Middle frontal gyrus (tissue), 1 donor: Measurements from ENCODE around the gene FGR.
"Not testable (repeated sequence)": the region's sequence is repeated elsewhere in the genome, so short reads cannot be mapped to it uniquely, and the experiment has no call there.

ENCODE experiments used
- DNase-seq: peaks from one replicate; pipeline ENCODE4 v3.0.0-alpha.2; 2015; ENCODE audit warnings: low spot score; ENCODE audit errors: extremely low spot score

FGR gene

DNA sequence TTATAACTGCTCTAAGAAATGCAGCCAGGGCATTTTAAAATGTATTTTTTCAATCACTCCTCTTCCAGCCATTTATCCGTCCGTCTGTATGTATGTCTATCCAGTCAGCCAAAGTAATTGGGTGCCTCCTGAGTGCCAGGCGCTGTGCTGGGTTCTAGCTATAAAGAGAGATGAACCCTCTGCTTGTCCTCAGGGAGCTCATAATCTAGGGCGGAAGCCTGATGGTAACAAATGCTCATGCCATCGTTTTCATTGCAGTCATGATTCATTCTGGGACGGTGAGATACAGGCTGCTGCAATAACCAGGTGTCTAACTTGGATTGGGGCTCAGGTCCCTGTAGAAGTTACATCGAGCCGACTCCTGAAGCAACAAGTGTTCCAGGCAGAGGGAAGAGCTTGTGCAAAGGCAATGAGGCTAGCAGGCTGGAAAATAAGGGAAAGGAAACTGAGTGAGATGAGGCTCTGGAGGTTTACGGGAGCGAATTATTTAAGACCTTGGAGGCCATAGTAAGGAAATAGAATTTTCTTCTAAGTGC is 25.4 kb upstream of the FGR start:
- no peak for DNase-seq

GRCh38 chr1:27659497-27660299 is 24.7 kb upstream of the FGR start:
- peak; percentile 12 for DNase-seq

DNA sequence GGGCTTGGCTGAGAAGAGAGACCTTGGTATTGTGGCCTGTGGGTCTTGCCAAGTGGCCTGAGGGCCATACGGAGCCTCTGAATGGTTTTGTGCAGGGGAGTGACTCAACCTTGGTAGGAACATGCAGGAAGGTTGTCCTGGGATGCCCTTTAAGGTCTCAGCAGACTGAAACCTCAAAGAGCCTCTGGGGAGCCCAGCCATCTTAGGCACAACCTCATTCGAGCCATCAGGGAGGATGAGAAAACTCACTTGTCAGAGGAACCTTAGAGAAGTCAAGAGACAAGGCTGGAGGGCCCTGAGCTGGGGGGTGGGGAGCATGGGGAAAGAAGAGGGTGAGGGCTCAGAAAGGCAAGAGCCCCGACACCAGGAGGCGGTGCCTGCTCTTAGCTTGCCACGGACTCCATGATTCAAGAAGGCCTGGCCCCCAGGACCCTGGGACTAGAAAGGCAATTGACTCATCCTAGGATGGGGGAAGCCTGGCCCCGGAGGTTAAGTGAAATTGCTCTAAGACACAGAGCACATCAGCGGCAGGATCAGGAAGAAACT is 24.0 kb upstream of the FGR start:
- DNase-seq = no peak

DNA sequence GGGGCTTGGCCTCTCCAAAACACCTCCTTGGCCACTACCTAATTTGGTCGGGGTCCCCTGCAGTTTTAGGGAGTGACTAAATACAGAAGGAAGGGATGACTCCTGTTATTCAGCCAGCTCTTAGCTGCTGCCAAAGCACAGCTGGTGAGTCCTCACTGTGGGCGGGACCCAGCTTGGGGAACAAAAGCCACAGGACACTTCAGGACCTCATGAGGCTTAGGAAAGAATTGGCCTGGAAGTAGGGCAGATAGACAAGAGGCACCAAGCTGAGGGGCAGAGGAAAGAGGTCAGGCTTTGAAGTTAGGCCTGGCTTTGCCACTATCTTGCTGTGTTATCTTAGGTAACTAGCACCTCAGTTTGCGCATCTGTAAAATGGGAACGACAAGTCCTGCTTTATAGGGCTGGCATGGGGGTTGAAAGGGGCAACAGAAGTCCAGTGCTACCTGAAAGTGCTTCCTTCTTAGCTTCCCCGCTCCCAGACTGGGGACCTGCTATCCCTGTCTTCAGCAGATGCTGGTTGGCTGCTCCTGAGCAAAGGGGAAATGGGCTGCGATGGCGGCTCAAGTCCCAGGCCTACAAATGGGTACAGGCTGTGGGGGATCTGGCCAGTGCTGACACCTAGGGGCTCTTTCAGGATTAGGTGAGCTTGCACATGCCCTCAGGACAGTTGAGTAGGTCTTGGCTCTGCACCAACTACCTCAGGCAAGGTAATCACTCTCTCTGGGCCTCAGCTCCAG is 21.3 kb upstream of the FGR start:
- no peak for DNase-seq

DNA sequence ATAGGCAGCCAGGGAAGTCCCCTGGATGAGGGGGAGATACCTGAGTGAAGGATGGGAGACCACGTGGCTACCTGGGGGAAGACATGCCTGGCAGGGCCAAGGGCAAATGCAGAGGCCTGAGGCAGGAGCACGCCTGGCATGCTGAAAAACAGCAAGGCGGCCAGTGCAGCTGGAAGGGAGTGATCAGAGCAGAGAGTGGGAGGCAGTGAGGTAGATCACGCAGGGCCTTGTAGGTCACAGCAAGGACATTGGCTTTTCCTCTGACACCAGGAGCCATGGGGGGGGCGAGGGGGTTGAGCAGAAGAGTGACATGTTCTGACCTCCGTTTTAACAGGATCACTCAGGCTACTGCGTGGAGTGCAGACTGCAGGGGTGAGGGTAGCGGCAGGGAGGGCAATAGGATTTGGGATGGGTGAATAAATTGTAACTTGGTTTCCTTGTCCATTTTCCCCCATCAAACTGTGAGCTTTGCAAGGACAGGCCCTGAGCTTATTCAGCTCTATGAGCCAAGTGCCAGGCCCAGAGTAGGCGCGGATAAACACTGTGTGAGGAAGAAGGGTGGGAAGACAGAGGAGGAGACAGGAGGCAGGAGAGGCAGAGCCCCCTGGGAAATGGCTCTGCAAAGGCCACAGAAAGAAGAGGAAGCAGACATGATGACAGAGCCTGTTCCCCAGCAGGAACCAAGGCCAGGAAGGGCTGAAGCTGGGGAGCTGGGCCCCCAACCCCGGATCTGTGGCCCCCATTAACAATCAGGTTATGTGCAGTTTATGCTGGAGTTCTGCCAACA is 20.4 kb upstream of the FGR start:
- no peak for DNase-seq

DNA sequence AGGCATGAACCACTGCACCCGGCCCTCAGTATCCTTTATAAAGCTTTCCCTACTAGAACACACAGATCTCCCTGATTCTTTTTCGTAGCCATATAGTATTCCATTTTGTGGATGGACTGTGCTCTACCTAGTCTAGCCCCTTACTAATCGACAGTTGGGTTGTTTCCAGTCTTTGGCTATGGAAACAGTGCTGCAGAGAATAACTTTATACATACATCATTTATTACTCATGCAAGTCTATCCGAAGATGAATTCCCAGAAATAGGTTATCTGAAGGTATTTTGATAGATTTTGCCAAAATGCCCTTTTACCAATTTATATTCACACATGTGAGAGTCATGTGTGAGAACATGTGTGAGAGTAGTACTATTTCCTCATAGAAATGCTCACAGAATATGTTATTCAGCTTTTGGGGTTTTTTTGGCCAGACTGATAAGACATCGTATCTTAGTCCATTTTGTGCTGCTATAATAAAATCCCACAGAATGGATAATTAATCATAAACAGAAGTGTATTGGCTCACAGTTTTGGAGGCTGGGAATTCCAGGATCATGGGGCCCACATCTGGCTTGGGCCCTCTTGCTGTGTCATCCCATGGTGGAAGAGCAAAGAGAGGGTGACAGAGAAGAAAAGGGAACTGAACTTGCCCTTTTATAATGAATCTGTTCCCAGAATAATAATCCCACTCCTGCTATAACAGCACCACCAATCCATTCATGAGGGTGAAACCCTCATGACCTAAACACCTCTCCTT is 17.3 kb upstream of the FGR start:
- no peak for DNase-seq

DNA sequence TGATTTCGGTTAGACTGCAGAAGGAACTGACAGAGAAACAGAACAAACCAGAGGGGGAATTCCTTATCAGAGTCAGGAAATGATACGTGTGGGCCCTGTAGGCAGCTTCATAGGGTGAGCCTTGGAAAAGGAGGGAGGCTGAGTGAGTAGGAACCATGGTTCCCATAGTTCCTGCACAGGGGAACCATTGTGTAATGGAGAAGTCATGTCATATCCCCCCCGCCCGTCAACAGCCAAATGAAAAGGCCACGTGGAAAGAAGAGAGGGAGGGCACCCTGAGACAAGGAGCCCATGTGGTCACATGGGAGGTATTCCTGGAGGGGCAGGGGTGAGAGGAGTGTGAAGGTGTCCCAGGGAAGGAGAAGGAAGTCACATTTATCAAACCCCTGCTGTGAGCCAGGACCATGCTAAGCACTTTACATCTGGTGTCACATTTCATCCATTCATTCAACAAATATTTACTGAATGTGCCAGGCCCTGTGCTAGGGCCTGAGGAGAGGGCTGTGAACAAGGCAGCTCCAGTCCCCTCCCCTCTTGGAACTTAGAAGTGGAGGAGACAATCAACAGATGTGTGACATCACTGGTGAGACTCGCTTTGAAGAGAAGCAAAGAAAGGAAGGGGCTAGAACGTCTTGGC is 15.7 kb upstream of the FGR start:
- DNase-seq = no peak

GRCh38 chr1:27650171-27650538 is 15.2 kb upstream of the FGR start:
- DNase-seq = no peak

DNA sequence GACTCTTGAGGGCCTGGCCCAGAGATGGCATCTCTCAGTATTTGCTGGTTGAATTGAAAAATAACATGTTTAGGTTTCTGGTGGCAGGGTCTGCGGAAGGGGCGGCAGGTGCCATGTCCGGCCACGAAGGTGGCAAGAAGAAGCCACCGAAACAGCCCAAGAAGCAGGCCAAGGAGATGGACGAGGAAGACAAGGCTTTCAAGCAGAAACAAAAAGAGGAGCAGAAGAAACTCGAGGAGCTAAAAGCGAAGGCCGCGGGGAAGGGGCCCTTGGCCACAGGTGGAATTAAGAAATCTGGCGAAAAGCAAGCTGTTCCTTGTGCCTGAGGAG is 14.3 kb upstream of the FGR start:
- no peak for DNase-seq

DNA sequence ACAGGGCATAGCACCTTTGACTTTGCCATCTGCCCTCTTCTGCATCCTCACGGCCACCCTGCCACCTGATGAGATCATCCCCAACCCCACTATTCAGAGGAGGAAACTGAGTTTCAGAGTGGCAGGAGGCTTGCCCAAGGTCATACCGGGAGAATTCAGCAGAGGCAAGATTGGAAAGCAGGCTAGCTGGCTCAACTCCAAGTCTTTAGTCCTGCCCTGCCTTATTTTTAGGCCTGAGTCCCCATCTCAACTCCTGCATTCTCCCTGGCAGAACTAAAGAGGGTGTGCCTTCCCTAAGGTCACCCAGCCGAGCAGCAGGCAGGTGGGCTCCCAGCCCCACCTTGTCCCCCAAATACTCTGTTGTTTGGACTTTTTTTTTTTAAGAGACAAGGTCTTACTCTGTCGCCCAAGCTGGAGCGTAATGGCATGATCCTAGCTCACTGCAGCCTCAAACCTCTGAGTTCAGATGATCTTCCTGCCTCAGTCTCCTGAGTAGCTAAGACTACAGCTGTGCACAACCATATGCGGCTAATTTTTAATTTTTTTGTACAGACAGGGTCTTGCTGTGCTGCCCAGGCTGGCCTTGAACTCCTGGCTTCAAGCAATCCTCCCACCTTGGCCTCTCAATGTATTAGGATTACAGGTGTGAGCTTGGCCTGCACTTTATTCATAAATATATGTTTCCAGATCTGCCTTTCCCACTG is 13.8 kb upstream of the FGR start:
- DNase-seq = no peak

GRCh38 chr1:27647328-27647727 is 12.3 kb upstream of the FGR start:
- no peak for DNase-seq

DNA sequence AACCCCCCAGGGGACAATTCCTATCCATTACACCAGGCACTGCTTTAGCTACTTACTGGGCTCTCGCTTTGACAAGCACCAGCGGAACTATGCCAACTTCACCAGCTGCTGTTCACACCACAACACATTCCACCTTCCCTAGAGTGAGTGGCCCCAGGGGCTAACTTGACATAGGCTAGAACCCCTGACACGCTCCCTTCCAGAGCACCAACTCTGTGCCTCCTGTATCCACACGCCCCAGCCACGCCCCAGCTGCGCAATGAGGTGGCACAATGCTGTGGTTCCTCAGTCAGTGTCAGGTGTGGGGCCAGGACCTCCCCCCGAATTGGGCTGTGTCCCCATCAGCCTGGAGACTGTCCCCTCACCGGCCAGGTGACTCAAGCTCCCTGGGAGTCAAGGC is 11.7 kb upstream of the FGR start:
- no peak for DNase-seq

DNA sequence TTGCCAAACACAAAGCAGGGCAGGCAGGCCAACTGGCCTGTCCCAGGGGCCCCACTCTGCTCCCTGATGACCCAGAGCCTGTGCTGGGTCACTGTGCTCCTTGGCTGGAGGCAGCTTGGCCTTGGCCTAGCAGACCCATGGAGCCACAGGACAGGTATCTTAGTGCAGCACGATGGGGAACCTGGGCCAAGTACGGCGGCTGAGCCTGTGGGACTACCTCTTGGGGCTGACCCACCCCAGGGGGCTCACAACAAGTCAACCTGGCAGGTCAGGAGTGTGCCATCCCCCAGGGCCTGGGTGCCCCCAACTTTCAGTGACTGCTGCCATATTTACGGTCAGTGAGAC is 10.1 kb upstream of the FGR start:
- DNase-seq = no peak

DNA sequence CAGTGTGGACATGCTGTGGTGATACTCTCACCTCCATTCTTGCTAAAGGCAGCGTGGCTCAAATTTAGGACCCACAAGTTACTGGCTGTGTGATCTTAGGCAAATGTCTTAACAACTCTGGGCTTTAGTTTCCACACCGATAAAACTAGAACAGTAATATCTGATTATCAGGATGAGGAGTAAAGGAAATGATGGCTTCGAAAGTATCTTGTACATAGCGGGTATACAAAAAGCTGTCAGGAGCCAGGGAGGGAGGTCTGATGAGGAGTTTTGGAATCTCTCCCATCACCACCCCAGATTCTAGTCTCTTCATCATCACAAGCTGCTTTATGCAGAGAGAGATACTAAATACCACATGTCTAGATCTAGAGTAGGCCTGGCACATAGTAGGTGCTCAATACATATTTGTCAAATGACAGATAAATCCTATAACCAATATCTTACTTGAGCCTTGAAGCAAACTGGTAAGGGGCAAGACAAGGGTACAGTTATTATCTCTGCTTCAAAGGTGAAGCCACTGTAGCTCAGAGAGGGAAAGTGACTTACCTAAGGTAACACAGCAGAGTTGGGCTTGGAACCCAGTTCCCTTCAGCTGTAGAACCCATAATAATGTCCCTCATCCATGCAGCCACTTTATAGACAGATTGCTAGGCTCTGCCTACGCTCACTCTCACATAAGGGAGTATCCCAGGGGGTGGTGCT is 9.5 kb upstream of the FGR start:
- DNase-seq = no peak

DNA sequence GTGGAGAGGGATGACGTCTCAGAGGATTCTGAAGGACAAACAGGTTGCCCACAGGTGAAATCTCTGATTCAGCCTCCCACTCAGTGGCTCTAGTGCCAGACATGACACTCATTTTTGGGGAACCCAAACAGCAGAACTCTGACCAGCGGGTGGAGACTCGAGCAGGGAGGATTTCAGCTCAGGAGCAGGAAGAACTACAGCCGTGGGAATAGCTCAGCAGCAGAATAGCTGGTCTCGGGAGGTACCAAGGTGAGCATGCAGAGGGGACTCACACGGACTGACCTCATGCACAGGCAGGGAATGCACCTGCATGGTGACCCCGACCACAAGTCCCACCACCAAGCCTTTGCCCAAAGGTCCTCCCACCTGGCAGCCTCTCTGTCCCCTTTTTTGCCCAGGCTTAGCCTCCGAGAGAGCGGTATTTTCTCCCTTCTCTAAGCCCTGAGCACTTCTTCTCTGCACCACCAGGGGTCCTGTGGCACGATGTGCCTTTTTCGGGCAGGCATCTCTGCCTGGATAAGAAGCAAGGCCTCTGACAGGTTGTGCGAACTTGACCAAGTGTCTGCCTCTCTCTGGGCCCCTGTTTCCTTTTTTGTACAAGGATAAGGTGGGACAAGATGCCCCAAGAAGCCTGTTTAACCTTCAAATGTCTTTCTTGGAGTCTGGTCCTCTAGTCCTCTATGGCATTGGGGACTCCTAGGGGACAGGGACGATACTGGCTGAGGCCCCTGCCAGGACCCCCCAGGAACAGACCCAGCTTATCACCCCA is 8.8 kb upstream of the FGR start:
- DNase-seq = no peak

DNA sequence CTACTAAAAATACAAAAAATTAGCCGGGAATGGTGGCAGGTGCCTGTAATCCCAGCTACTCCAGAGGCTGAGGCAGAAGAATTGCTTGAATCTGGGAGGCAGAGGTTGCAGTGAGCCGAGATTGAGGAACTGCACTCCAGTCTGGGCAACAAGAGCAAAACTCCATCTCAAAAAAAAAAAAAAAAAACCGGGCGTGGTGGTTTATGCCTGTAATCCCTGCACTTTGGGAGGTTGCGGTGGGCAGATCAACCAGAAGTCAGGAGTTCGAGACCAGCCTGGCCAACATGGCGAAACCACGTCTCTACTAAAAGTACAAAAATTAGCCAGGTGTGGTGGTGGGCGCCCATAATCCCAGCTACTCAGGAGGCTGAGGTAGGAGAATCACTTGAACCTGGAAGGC is 5.5 kb upstream of the FGR start:
- not testable (repeated sequence) for DNase-seq

- DNase-seq = no peak
These were observed 3.8 kb upstream of the FGR start for GRCh38 chr1:27638805-27639204.

GRCh38 chr1:27638047-27638734 is 3.2 kb upstream of the FGR start:
- DNase-seq = no peak
